Measurements from ENCODE around the gene SPHK1.

DNA sequence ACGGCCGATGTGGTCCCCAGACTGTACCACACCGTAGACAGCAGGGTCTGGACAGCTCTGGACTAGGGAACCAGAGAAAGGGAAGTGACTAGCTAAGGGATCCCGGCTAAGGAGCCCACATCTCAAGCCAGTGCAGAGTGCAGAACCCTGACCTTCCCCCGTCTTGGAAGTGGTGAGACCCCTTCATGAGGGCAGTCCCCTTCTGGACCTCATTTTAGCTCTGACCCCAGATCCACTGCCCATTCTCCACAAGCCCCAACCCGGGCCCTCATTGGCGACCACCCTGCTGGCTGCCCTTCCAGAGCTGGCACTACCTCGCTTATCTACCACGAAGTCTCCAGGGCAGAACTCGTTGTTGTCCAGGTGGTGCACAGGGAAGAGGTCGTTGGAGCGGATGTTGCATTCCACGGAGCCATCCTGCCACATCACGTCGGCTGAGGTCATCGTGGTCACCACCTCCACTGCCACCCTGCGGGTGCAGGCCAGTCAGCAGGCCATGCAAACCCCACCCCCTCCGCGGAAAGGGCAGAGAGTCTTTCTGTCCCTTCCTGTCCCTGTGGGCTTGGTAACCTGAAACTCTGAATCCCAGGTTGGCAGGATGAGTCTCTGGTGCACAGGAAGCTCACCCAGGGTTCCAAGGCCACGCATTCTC is 14.2 kb downstream of the SPHK1 start:
- TF ChIP-seq, protein P1, sequence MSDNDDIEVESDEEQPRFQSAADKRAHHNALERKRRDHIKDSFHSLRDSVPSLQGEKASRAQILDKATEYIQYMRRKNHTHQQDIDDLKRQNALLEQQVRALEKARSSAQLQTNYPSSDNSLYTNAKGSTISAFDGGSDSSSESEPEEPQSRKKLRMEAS (IDR thresholded peaks at IDR 0.05): peak; percentile 45; the same call in 1 of the 2 replicates
- TF ChIP-seq, protein P2, sequence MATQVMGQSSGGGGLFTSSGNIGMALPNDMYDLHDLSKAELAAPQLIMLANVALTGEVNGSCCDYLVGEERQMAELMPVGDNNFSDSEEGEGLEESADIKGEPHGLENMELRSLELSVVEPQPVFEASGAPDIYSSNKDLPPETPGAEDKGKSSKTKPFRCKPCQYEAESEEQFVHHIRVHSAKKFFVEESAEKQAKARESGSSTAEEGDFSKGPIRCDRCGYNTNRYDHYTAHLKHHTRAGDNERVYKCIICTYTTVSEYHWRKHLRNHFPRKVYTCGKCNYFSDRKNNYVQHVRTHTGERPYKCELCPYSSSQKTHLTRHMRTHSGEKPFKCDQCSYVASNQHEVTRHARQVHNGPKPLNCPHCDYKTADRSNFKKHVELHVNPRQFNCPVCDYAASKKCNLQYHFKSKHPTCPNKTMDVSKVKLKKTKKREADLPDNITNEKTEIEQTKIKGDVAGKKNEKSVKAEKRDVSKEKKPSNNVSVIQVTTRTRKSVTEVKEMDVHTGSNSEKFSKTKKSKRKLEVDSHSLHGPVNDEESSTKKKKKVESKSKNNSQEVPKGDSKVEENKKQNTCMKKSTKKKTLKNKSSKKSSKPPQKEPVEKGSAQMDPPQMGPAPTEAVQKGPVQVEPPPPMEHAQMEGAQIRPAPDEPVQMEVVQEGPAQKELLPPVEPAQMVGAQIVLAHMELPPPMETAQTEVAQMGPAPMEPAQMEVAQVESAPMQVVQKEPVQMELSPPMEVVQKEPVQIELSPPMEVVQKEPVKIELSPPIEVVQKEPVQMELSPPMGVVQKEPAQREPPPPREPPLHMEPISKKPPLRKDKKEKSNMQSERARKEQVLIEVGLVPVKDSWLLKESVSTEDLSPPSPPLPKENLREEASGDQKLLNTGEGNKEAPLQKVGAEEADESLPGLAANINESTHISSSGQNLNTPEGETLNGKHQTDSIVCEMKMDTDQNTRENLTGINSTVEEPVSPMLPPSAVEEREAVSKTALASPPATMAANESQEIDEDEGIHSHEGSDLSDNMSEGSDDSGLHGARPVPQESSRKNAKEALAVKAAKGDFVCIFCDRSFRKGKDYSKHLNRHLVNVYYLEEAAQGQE (IDR thresholded peaks at IDR 0.05; ENCODE audit: low read depth): no peak
- TF ChIP-seq CEBPB (IDR thresholded peaks at IDR 0.05) (no peak), RAD21 (IDR thresholded peaks at IDR 0.05; ENCODE audit: low read depth) (no peak), CREB1 (IDR thresholded peaks at IDR 0.05; ENCODE audit: low read depth) (no peak), TAF1 (IDR thresholded peaks at IDR 0.05; ENCODE audit: low read depth) (no peak), YY1 (IDR thresholded peaks at IDR 0.05; ENCODE audit: low read depth) (no peak), TEAD4 (IDR thresholded peaks at IDR 0.05) (peak; percentile 67)

Data from Ishikawa (cell line).